Kasumi-1 (cell line): ENCODE results near the gene KLHL4.
"Not testable (repeated sequence)": the region's sequence is repeated elsewhere in the genome, so short reads cannot be mapped to it uniquely, and the experiment has no call there.

Experiments
- DNase-seq, 2 experiments: peaks; one replicate each; lab custom pipeline; 2025; lab: John Stamatoyannopoulos, UW

Gene KLHL4

DNA sequence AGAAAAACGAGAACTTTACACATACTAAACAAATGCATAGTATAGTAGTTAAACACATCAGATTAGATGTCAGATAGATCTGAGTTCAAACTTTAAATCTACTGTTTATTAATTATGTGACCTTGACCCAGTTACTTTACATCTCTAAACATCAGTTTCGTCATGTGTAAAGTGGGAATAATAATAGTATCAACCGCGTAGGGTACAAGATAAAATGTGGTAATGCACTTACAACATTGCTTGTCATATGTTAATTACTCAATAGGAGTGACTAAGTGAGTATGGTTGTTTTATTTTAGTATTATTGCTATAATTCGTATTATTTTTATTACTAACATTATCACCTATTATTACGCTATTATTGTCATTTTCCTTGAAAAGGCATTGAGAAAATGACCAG lies 144.2 kb downstream of the KLHL4 start:
- no peak for DNase-seq

DNA sequence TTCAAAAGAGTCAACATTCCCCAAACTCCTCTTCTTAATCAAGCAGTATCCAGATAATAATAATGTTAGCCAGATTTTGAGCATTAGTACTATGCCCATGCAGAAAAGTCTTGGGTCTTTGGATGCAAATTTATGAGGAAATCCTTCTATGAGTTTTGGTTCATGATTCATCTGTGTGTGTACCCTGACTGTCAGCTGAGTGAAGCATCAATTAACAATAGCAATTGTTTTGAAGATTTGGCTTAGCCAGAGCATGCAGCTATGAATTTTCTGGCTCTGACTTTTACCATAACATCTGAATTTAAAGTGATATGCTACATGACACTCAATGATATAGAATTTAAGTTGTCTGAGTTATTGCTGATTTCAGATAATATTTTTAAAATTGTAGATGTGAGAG lies 145.8 kb downstream of the KLHL4 start:
- no peak for DNase-seq

DNA sequence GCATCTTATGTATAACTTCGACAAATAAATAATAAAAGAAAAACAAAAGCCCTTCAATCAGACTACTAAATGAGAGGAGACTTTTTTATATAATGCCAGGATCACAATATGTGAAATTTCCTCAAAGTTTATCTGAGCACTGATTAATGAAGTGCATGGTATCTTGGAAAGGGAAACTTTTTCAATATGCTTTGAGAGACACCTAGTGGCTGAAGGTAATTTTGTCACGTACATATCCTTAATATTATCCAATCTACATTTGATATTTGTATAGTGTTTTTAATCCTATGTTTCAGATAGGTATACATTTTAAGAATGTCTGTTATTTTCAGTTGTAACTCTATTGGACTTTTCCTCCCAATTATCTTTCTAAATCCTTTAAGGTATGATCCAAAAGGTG lies 146.8 kb downstream of the KLHL4 start:
- DNase-seq = peak; percentile 15 to 33

DNA sequence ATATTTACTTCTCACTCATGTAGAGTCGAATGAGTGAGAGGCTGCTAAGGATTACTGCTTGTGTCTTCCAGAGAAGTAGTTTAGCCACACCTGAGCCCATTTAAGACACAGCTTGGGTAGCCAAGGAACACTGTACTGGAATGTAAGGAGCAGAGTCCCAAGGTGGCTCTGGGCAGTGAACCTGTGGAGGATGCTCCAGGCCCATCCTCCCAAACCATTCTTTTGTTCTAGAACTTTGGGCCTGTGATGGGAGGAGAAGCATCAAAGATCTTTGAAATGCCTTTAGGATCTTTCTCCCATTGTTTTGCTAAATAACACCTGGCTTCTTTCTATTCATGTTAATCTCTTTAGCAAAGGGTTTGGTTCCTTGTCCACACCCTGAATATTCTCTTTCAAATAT lies 162.2 kb downstream of the KLHL4 start:
- DNase-seq = no peak

DNA sequence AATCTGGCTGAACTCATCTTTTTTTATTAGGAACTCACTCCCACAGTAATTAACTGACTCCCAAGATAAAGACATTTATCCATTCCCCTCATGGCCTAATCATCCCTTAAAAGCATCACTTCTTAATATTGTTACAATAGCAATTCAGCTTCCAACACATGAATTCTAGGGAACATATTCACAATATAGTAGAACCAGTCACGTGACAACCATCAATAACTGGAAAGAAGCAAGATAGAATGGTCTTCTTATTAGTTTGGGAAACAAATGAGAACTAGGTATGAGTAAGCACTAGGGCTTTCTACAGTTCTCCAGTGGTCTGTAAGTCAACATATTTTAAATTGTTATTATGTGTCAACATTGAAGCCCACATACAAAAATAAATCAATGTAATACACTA lies 170.1 kb downstream of the KLHL4 start:
- DNase-seq = no peak

DNA sequence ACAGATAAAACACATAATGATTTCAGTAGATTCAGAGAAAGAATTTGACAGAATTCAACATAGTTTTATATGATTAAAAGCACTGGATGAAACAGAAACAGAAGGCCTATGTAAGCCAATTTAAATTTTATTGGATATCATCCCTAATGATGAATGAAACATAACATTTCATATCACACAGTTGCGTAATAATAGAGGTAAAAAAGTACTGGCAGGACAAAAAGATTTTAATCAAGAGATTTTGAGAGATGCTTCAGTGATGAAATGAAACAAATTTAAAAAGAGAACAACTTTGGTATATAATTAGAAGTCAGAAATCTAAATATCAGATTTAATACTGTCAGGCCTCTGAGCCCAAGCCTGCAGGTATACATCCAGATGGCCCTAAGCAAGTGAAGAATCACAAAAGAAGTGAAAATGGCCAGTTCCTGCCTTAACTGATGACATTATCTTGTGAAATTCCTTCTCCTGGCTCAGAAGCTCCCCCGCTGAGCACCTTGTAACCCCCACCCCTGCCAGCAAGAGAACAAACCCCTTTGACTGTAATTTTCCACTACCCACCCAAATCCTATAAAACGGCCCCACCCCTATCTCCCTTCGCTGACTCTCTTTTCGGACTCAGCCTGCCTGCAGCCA lies 170.6 kb downstream of the KLHL4 start:
- DNase-seq = not testable (repeated sequence)

DNA sequence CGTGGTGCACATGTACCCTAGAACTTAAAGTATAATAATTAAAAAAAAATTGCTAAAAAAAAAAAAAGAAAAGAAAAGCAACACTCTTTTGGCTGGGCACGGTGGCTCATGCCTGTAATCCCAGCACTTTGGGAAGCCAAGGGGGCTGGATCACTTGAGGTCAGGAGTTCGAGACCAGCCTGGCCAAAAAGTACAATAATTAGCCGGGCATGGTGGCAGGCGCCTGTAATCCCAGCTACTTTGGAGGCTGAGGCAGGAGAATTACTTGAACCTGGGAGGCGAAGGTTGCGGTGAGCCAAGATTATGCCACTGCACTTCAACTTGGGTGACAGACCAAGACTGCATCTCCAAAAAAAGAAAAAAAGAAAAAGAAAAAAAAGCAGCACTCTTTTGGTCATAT lies 171.6 kb downstream of the KLHL4 start:
- not testable (repeated sequence) for DNase-seq

DNA sequence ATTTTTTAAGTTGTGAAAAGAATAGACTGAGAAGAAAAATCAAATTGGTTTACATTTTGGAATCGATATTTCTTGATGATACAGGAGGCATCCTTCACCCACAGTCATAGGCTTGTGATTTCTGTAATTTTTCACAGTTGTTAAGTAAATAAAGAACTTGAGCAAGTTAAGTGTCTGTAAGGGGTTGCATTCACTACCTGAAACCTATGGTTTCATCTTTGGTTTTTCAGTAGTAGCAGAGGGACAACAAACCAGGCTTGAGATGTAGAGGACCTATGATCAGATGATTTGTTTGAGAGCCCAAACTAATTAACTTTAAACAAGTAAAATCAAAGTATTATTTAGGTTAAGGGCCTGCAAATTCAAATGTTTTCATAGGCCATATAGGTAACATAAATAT lies 175.6 kb downstream of the KLHL4 start:
- no peak for DNase-seq

DNA sequence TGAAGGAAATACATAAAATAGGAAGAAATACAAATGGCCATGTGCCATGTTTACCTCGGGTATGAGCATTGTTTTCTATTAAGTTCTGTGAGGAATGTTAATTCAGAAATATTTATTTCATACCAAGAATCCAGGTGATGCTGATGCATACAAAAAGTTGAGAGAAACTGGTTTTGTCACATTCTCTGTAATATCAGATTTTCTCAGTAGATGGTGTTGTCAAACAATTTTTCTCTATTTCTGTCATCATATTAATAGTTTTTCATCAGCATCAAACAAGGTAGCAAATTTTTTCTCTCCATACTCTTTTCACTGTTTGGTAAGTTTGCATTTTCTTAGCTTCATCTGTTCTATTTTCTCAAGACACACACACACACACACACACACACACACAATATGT lies 179.8 kb downstream of the KLHL4 start:
- DNase-seq = no peak

DNA sequence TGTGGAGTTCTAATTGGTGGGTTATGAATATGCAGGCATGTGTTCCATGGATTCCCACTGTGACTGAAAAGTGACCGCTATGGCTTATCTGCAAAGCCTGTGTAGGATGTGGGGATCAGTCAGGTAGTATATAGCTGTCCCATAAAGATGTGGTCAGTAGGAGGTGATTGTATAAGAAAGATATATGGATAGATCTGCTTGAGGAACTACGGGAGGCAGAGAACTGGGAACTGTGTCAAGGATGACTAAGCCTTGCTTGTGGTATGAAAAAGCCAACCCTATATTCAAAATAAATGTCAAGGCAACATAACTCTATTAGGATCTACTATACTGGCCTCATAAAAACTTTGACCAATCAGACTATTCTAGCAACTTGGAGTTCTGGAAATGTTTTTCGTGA lies 185.2 kb downstream of the KLHL4 start:
- no peak for DNase-seq

DNA sequence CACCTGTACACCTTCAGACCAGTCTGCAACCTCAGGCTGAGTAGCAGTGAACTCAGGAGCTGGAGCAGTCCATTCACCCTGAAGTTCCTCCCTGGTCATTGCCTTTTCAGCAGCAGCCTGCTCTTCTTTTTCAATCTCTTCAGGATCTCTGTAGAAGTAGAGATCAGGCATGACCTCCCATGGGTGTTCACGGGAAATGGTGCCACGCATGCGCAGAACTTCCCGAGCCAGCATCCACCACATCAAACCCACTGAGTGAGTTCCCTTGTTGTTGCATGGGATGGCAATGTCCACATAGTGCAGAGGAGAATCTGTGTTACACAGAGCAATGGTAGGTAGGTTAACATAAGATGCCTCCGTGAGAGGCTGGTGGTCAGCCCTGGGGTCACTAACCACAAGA lies 185.9 kb downstream of the KLHL4 start:
- not testable (repeated sequence) for DNase-seq

DNA sequence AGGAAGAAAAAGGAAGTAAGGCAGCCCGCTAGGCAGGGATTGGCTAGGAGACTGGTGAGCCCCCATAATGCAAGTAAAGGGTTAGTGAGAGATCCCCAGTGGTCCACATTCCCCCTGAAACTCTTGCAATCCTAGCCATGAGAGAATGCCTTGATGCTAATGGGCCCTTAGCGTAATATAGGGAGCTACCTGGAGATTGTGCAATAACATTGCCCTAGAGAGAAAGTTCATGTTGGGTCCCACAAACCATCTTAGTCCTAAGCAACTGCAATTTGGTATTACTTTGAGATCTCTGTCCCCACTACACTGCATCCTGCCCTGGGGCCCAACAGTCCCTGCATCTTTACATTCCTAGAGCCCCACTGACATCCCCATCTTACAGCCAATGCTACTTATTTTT lies 188.5 kb downstream of the KLHL4 start:
- DNase-seq = no peak

DNA sequence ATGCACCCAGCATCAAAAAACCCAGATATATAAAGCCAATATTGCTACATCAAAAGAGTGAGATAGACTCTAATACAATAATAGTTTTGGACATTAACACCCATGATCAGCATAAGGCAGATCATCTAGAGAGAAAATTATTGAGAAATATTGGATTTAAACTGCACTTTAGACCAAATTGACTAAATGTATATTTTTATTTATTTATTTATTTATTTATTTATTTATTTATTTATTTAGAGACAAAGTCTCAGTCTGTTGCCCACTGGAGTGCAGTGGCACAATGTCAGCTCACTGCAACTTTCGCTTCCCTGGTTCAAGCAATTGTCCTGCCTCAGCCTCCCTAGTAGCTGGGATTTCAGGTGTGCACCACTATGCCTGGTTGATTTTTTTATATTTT lies 193.0 kb downstream of the KLHL4 start:
- no peak for DNase-seq
